Upper lobe of left lung (tissue), 4 donors: ENCODE measurements around the gene ABHD14A.

Experiments
- CTCF ChIP-seq, 6 experiments: fragments of 450-650 bp in 4 of 6; fragments of 200-600 bp in 2 of 6; sonication (generic) in 2 of 6; IDR thresholded peaks; one replicate each; pipeline ENCODE4 v1.5.1; 2016 to 2019; ENCODE audit warnings: antibody characterized with exemption in 6 of 6
- EP300 ChIP-seq, 4 donors: sonication (generic); formaldehyde crosslinking; IDR thresholded peaks; one replicate each; pipeline ENCODE4 v1.5.1; 2017; ENCODE audit warnings: antibody characterized with exemption in 4 of 4, control low read depth in 2 of 4

- TF ChIP-seq CTCF (IDR thresholded peaks at IDR 0.05) (no peak), EP300 (IDR thresholded peaks at IDR 0.05) (no peak)
These were observed 5.0 kb upstream of the ABHD14A start for GRCh38 chr3:51969841-51970240.
